HepG2 (cell line): ENCODE measurements around the gene AGTRAP. TPM values are rescaled to one million over a fixed set of nuclear protein-coding genes. Genes with fewer than 3 reads are reported as not detected.

Experiments
- BRD4 ChIP-seq: sonication (generic); formaldehyde crosslinking; IDR thresholded peaks from 2 replicates; pipeline ENCODE4 v1.4.0; 2020; ENCODE audit warnings: missing genetic modification reagents
- CHD4 ChIP-seq: fragments of 200-600 bp; sonication (generic); IDR thresholded peaks from 2 replicates; pipeline ENCODE4 v1.7.0; 2017; ENCODE audit warnings: mild to moderate bottlenecking, low read length, borderline replicate concordance
- HCFC1 ChIP-seq: fragments of 150-350 bp; IDR thresholded peaks from 2 replicates; pipeline ENCODE4 v1.6.1; 2014; ENCODE audit warnings: low read depth, low read length
- HNF4A ChIP-seq: sonication (generic); formaldehyde crosslinking; IDR thresholded peaks from 2 replicates; pipeline ENCODE4 v1.4.0; 2020; ENCODE audit warnings: missing genetic modification reagents
- MEF2D ChIP-seq: sonication (generic); formaldehyde crosslinking; IDR thresholded peaks from 2 replicates; pipeline ENCODE4 v1.5.1; 2020; ENCODE audit warnings: mild to moderate bottlenecking, missing genetic modification reagents
- MIER2 ChIP-seq: IDR thresholded peaks from 2 replicates; pipeline ENCODE4 v1.6.1; 2016; ENCODE audit warnings: missing biosample characterization, missing genetic modification reagents
- NCOA5 ChIP-seq: sonication (generic); formaldehyde crosslinking; IDR thresholded peaks from 2 replicates; pipeline ENCODE4 v1.4.0; 2020; ENCODE audit warnings: missing genetic modification reagents
- PHF5A ChIP-seq: IDR thresholded peaks from one replicate; pipeline ENCODE4 v1.6.1; 2018; ENCODE audit warnings: low read depth, missing genetic modification reagents; ENCODE audit not compliant: unreplicated experiment
- PLSCR1 ChIP-seq: sonication (generic); formaldehyde crosslinking; IDR thresholded peaks from 2 replicates; pipeline ENCODE4 v1.5.0; 2020; ENCODE audit warnings: missing genetic modification reagents, mild to moderate bottlenecking, borderline replicate concordance
- RAD21 ChIP-seq: fragments of 450-650 bp; formaldehyde crosslinking; IDR thresholded peaks from 2 replicates; pipeline ENCODE4 v1.5.0; 2020; ENCODE audit warnings: mild to moderate bottlenecking
- RXRB ChIP-seq: IDR thresholded peaks from 2 replicates; pipeline ENCODE4 v1.6.1; 2016; ENCODE audit warnings: borderline replicate concordance, missing genetic modification reagents, missing compliant biosample characterization
- SAP130 ChIP-seq: IDR thresholded peaks from 2 replicates; pipeline ENCODE4 v1.6.1; 2016; ENCODE audit warnings: low read depth
- SCMH1 ChIP-seq: sonication (generic); formaldehyde crosslinking; IDR thresholded peaks from 2 replicates; pipeline ENCODE4 v1.9.0; 2021; ENCODE audit warnings: missing genetic modification reagents, mild to moderate bottlenecking, borderline replicate concordance
- SNAI1 ChIP-seq: sonication (generic); formaldehyde crosslinking; IDR thresholded peaks from 2 replicates; pipeline ENCODE4 v1.5.0; 2020; ENCODE audit warnings: mild to moderate bottlenecking, missing genetic modification reagents, borderline replicate concordance
- SRSF1 ChIP-seq: fragments of 200-400 bp; formaldehyde crosslinking; optimal IDR thresholded peaks from 2 replicates; pipeline ENCODE3; 2017; ENCODE audit warnings: mild to moderate bottlenecking, low read depth, low read length, moderate library complexity
- UBTF ChIP-seq: sonication (generic); formaldehyde crosslinking; IDR thresholded peaks from 2 replicates; pipeline ENCODE4 v1.4.0; 2020; ENCODE audit warnings: mild to moderate bottlenecking, missing genetic modification reagents
- ZMAT3 ChIP-seq: sonication (generic); formaldehyde crosslinking; conservative IDR thresholded peaks from 2 replicates; pipeline ENCODE4 v1.7.0; 2021; ENCODE audit warnings: missing genetic modification reagents
- ZNF224 ChIP-seq: sonication (generic); formaldehyde crosslinking; IDR thresholded peaks from 2 replicates; pipeline ENCODE4 v1.5.0; 2020; ENCODE audit warnings: mild to moderate bottlenecking, missing genetic modification reagents
- ZNF460 ChIP-seq: sonication (generic); formaldehyde crosslinking; IDR thresholded peaks from 2 replicates; pipeline ENCODE4 v1.5.1; 2020; ENCODE audit warnings: missing genetic modification reagents, mild to moderate bottlenecking, borderline replicate concordance
- ZNF503 ChIP-seq: sonication (generic); formaldehyde crosslinking; IDR thresholded peaks from 2 replicates; pipeline ENCODE4 v1.4.0; 2020; ENCODE audit warnings: missing genetic modification reagents
- ZNF546 ChIP-seq: sonication (generic); formaldehyde crosslinking; conservative IDR thresholded peaks from 2 replicates; pipeline ENCODE4 v1.8.1; 2023; ENCODE audit warnings: mild to moderate bottlenecking, missing genetic modification reagents
- ZNF567 ChIP-seq: sonication (generic); formaldehyde crosslinking; IDR thresholded peaks from 2 replicates; pipeline ENCODE4 v1.8.1; 2023; ENCODE audit warnings: mild to moderate bottlenecking, missing genetic modification reagents, borderline replicate concordance
- polyA plus RNA-seq, 8 experiments: library from polyadenylated mRNA; depleted of rRNA in 3 of 8; stranded (reverse) in 7 of 8; unstranded in 1 of 8; fragments of >200 nt; fragmentation: Illumina TruSeq in 4 of 8; extraction: Trizol in 4 of 8; gene quantifications; 2 replicates each; pipeline versions ENCODE4 v1.2.1 to v1.2.3, GENCODE V29; 2011 to 2016; ENCODE audit warnings: low read depth in 4 of 8, missing spikeins in 1 of 8, mixed read lengths in 1 of 8; ENCODE audit not compliant: insufficient read depth in 1 of 8
- total RNA-seq, 5 experiments: library from RNA; depleted of rRNA; stranded (reverse); fragments of >200 nt; fragmentation: Illumina TruSeq; extraction: Trizol; gene quantifications; 2 replicates each; pipeline ENCODE4 v1.2.3, GENCODE V29; 2016; ENCODE audit warnings: low read depth in 1 of 5
- TF ChIP-seq, protein P1 (sequence below): sonication (generic); formaldehyde crosslinking; IDR thresholded peaks from 2 replicates; pipeline ENCODE4 v1.5.0; 2020; ENCODE audit warnings: missing genetic modification reagents
- TF ChIP-seq, protein P2 (sequence below): sonication (generic); formaldehyde crosslinking; IDR thresholded peaks from 2 replicates; pipeline ENCODE4 v1.4.0; 2020; ENCODE audit warnings: missing genetic modification reagents

Gene AGTRAP
- total and polyA plus RNA-seq, 2 of the 13 experiments (the other 11 are each of a cell fraction or from before 2014, with no cell fraction given) = 28.3 to 32.0 TPM

DNA sequence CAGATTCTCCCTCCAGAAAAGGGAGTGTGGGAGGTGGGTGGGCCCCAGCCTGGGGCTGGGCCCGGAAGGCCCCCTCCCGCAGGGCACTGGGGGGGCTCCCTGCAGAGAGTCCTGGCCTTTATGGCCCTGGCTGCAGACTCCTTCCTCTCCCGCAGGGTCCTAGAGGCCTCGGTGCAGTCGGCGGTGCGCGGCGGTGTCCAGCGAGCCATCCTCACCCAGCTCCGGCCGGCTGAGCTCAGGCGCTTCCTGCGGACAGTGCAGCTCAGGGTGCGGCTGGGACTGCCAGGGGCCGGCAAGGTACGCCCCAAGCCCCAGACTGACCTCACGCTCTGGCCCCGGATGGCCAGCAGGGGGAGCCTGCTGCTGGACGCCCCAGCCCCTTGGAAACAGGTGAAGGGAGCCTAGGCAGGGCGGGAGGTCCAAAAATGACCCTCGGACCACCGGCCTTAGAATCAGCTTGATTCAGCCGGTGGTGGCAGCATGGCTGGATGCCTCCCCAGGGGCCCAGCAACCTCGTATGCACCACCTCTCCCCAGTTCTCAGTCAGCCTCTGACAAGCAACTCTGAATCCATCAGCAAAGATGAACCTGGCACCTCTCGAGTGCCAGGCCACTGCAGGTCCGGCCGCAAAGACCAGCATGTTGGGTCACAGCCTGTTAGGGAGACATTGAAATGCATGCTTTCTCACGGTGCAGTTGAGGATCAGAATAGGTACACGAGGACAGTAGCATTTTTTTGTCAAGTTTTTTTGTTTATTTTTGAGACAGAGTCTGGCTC lies 49.2 kb downstream of the AGTRAP start (continued):
- TF ChIP-seq ZNF503 (CRISPR knock-in tag) (no peak), RAD21 (peak; percentile 84), HNF4A (no peak; the same call in 1 of the 2 replicates), ZMAT3 (CRISPR knock-in tag) (no peak), BRD4 (CRISPR knock-in tag) (no peak), PHF5A (CRISPR knock-in tag) (no peak), ZNF224 (CRISPR knock-in tag) (no peak), PLSCR1 (CRISPR knock-in tag) (no peak), ZNF546 (CRISPR knock-in tag) (no peak), ZNF460 (CRISPR knock-in tag) (no peak), UBTF (CRISPR knock-in tag) (peak; percentile 96), SRSF1 (peak; percentile 60), MEF2D (CRISPR knock-in tag) (no peak), SCMH1 (CRISPR knock-in tag) (no peak), ZNF567 (CRISPR knock-in tag) (no peak), HCFC1 (no peak), NCOA5 (CRISPR knock-in tag) (no peak), RXRB (CRISPR knock-in tag) (peak; percentile 39; the same call in 1 of the 2 replicates), CHD4 (no peak), SNAI1 (CRISPR knock-in tag) (no peak), MIER2 (CRISPR knock-in tag) (0 out of 2 replicates have a peak, but pooled peaks have one; percentile 59), SAP130 (peak; percentile 49)
- TF ChIP-seq, protein P1, sequence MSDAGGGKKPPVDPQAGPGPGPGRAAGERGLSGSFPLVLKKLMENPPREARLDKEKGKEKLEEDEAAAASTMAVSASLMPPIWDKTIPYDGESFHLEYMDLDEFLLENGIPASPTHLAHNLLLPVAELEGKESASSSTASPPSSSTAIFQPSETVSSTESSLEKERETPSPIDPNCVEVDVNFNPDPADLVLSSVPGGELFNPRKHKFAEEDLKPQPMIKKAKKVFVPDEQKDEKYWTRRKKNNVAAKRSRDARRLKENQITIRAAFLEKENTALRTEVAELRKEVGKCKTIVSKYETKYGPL = no peak
- TF ChIP-seq, protein P2, sequence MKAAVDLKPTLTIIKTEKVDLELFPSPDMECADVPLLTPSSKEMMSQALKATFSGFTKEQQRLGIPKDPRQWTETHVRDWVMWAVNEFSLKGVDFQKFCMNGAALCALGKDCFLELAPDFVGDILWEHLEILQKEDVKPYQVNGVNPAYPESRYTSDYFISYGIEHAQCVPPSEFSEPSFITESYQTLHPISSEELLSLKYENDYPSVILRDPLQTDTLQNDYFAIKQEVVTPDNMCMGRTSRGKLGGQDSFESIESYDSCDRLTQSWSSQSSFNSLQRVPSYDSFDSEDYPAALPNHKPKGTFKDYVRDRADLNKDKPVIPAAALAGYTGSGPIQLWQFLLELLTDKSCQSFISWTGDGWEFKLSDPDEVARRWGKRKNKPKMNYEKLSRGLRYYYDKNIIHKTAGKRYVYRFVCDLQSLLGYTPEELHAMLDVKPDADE (CRISPR knock-in tag) = no peak
